KMS-11 (cell line): ENCODE measurements around the gene UNC13A.
"Not testable (repeated sequence)": the region's sequence is repeated elsewhere in the genome, so short reads cannot be mapped to it uniquely, and the experiment has no call there.

Experiments
- H2AFZ ChIP-seq: fragments of 200-600 bp; sonication (generic); 2 replicates; pipeline ENCODE4 v1.6.1; 2016; ENCODE audit warnings: antibody characterized with exemption, mixed run types, low read depth
- H3K27ac ChIP-seq: fragments of 200-600 bp; sonication (generic); 2 replicates; pipeline ENCODE4 v1.6.1; 2016; ENCODE audit warnings: mild to moderate bottlenecking, mixed run types
- H3K27me3 ChIP-seq: fragments of 200-600 bp; sonication (generic); 2 replicates; pipeline ENCODE4 v1.6.1; 2017; ENCODE audit warnings: mild to moderate bottlenecking, low read depth, mixed run types, moderate library complexity; ENCODE audit not compliant: insufficient read depth
- H3K36me3 ChIP-seq: fragments of 200-600 bp; sonication (generic); 2 replicates; pipeline ENCODE4 v1.6.1; 2017; ENCODE audit warnings: mild to moderate bottlenecking, mixed run types; ENCODE audit not compliant: insufficient read depth
- H3K4me1 ChIP-seq: fragments of 200-600 bp; sonication (generic); 2 replicates; pipeline ENCODE4 v1.6.1; 2016; ENCODE audit warnings: mild to moderate bottlenecking, low read depth, mixed run types; ENCODE audit not compliant: poor library complexity, severe bottlenecking
- H3K4me2 ChIP-seq: fragments of 200-600 bp; sonication (generic); 2 replicates; pipeline ENCODE4 v1.7.0; 2016; ENCODE audit warnings: mild to moderate bottlenecking, mixed run types
- H3K4me3 ChIP-seq: fragments of 200-600 bp; sonication (generic); IDR thresholded peaks from 2 replicates; pipeline ENCODE4 v1.6.1; 2017; ENCODE audit warnings: low read depth, low read length, mixed read lengths; ENCODE audit not compliant: insufficient read depth
- H3K79me2 ChIP-seq: fragments of 200-600 bp; sonication (generic); 2 replicates; pipeline ENCODE4 v1.6.1; 2016; ENCODE audit warnings: low read depth, mixed run types; ENCODE audit not compliant: insufficient read depth
- H3K9ac ChIP-seq: fragments of 200-600 bp; sonication (generic); 2 replicates; pipeline ENCODE4 v1.6.1; 2016; ENCODE audit warnings: mild to moderate bottlenecking, mixed run types
- H4K20me1 ChIP-seq: fragments of 200-600 bp; sonication (generic); 2 replicates; pipeline ENCODE4 v1.6.1; 2016; ENCODE audit warnings: mild to moderate bottlenecking, mixed run types; ENCODE audit not compliant: insufficient read depth
- TF ChIP-seq, protein P1 (sequence below): fragments of 200-600 bp; sonication (generic); conservative IDR thresholded peaks from 2 replicates; pipeline ENCODE4 v1.6.1; 2017; ENCODE audit warnings: low read depth, mild to moderate bottlenecking, antibody characterized with exemption, low read length, moderate library complexity, mixed read lengths

UNC13A gene

DNA sequence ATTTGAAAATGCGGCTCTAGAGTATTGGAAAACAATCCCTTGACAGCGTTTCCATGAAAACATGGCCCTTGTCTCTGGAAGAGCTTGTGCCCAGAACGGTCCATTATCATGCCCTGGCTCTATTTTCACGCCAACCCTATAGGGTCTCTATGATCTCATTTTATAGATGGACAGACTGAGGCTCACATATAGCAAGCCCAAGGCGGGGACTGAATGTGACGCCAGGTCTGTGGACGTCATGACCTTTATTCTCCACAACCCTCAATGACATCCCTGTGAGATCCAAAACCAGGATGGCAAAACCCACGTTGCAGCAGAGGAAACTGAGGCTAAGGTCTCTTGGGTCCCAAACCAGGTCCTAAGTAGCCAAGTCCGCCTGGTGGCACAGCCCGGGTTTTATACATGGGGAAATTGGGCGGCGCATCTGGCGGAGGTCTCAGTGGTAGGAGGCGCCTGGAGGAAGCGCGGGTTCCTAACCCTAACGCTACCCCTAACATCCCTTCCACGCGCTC lies 133.1 kb downstream of the UNC13A start:
- H3K9ac ChIP-seq = peak overlapping the region; percentile 85; the same call in 1 of the 2 replicates

DNA sequence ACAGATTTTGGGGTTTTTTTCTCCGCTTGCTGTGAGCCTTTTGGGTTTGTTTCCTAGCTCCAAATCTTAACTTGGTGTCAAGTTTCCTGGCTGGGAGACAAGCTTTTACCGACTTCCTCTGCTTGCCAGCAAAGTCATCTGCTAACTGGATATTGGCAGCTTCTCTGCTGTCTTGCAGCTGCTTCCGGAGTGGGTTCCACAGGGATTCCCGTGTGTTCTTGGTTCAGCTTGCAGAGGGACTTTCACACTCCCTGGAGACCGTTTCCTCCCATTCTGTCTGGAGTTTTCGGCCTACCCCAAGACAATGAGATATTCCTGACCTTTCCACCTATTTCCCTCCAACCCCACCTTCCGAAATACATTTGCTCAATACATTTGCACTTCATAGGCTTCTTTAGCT lies 134.9 kb downstream of the UNC13A start:
- Histone ChIP-seq H2AFZ (no peak overlapping the region), H3K27me3 (peaks cover 6% of the 10 kb centered on the region), H3K9ac (no peak overlapping the region), H4K20me1 (no peaks in the 10 kb centered on the region), H3K4me1 (peaks cover 13% of the 10 kb centered on the region), H3K36me3 (no peaks in the 10 kb centered on the region), H3K4me3 (no peak overlapping the region), H3K79me2 (peaks cover 18% of the 10 kb centered on the region; the same call in 1 of the 2 replicates), H3K27ac (no peak overlapping the region), H3K4me2 (no peak overlapping the region)
- TF ChIP-seq, protein P1, sequence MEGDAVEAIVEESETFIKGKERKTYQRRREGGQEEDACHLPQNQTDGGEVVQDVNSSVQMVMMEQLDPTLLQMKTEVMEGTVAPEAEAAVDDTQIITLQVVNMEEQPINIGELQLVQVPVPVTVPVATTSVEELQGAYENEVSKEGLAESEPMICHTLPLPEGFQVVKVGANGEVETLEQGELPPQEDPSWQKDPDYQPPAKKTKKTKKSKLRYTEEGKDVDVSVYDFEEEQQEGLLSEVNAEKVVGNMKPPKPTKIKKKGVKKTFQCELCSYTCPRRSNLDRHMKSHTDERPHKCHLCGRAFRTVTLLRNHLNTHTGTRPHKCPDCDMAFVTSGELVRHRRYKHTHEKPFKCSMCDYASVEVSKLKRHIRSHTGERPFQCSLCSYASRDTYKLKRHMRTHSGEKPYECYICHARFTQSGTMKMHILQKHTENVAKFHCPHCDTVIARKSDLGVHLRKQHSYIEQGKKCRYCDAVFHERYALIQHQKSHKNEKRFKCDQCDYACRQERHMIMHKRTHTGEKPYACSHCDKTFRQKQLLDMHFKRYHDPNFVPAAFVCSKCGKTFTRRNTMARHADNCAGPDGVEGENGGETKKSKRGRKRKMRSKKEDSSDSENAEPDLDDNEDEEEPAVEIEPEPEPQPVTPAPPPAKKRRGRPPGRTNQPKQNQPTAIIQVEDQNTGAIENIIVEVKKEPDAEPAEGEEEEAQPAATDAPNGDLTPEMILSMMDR = no peak

More for the DNA sequence above, 133.1 kb downstream of the UNC13A start:
- no peak overlapping the region for H3K27ac ChIP-seq
- H3K79me2 ChIP-seq = peaks cover 18% of the 10 kb centered on the region; the same call in 1 of the 2 replicates
- H4K20me1 ChIP-seq = no peaks in the 10 kb centered on the region
- TF ChIP-seq, protein P1 = no peak
- no peak overlapping the region for H3K4me3 ChIP-seq
- H3K36me3 ChIP-seq = no peaks in the 10 kb centered on the region
- peak overlapping the region; percentile 83 for H3K4me2 ChIP-seq
- peaks cover 13% of the 10 kb centered on the region for H3K4me1 ChIP-seq
- H3K27me3 ChIP-seq = peaks cover 6% of the 10 kb centered on the region
- H2AFZ ChIP-seq = peak overlapping the region; percentile 95

DNA sequence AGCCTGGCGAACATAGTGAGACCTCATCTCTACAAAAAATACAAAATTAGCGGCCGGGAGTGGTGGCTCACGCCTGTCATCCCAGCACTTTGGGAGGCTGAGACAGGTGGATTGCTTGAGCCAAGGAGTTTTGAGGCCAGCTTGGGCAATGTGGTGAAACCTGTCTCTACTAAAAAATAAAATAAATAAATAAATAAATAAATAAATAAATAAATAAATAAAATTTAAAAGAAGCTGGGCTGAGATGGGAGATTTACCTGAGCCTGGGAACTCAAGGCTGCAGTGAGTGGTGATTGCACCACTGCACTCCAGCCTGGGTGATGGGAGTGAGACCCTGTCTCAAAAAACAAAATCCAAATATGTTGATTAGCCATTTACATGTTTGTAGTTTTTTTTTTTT lies 135.4 kb downstream of the UNC13A start:
- not testable (repeated sequence) for H3K4me2 ChIP-seq, H3K27ac ChIP-seq, H3K27me3 ChIP-seq, H3K4me3 ChIP-seq, H3K9ac ChIP-seq, H3K36me3 ChIP-seq, H4K20me1 ChIP-seq, H2AFZ ChIP-seq
- Histone ChIP-seq H3K4me1 (peaks cover 13% of the 10 kb centered on the region), H3K79me2 (peaks cover 18% of the 10 kb centered on the region; the same call in 1 of the 2 replicates)
